RCC 7860 (cell line): ENCODE results near the gene EYA3.
"Not testable (repeated sequence)": the region's sequence is repeated elsewhere in the genome, so short reads cannot be mapped to it uniquely, and the experiment has no call there.

Experiments
- DNase-seq: peaks from one replicate; pipeline ENCODE4 v3.0.0-alpha.2; 2015; ENCODE audit warnings: low spot score
- FAIRE-seq: peaks from 2 replicates; lab custom pipeline; 2012; peaks lifted over from hg19 to GRCh38; lab: Jason Lieb, UNC

The EYA3 gene

DNA sequence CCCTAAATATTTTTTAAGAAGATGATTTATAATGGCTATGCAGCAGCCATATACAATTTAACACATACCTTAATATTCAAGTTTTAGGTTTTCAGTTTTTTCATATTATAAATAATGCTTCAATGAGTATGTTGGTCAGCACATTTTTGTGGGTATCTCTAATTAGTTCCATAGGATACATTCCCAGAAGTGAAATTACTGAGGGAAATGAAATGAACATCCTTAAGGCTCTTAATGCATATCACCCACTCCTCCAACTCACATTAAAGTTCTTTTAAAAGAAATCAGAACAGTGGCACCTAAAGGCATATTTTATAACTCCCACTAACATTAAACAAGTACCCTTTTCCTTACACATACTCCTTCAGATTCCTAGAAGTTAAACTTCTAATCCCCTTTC lies 56.1 kb downstream of the EYA3 start:
- DNase-seq (no peak), FAIRE-seq (no peak)

DNA sequence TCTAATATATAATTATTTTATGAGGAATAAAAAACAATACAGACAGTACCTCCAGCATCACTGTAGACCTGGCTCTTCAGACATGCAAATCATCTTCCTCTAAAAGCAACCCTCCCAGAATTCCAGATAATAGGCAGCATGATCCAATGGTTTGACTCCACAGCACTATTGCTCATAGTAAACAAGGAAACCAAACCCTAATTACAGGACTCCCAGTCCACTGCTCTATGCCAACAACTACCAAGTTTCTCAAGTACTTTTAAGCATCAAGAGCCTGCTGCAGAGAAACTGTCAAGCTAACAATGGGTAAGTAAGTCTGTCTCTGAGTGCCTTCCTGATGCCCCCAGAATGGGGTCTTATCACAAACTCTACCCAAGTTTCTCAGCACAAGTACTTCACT lies 57.2 kb downstream of the EYA3 start:
- FAIRE-seq (no peak), DNase-seq (no peak)

- FAIRE-seq, result no peak
- no peak for DNase-seq
Measured at GRCh38 chr1:28028873-28029654, 59.3 kb downstream of the EYA3 start.

- FAIRE-seq, result no peak
- no peak for DNase-seq
Measured at GRCh38 chr1:28027660-28028059, 60.8 kb downstream of the EYA3 start.

DNA sequence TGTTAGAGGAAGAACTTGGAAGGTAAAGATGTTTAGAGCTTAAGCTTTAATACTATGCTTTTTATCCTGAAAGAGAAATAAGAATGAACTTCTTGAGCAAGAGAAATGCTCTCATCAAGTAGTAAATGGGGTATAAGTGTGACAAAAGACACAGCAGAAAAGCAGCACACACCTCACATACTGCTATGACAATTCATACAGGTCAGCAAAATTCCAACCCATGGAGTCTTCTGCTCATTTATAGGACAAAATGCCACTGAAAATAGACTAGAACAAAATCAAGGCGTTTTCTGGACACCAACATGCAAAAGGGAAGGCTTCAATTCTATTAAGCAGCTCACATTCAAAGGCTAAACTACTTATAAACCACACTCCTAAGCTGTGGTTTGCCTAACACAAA lies 61.2 kb downstream of the EYA3 start:
- DNase-seq, result no peak
- FAIRE-seq, result no peak

DNA sequence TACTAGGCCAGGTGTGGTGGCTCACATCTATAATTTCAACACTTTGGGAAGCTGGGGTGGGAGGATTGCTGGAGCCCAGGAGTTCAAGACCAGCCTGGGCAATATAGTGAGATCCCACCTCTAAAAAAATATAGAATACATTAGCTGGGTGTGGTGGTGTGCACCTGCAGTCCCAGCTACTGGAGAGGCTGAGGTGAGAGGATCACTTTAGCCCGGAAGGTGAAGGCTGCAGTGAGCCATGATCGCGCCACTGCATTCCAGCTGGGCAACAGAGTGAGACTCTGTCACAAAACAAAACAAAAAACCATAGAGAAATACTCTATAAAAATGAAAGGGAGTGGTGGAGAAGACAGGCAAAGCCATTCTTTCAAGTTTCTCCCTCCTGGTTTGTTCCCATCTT lies 62.1 kb downstream of the EYA3 start:
- DNase-seq, result no peak
- FAIRE-seq, result no peak

- FAIRE-seq (no peak), DNase-seq (no peak)
Measured at GRCh38 chr1:28021064-28021463, 67.3 kb downstream of the EYA3 start.

DNA sequence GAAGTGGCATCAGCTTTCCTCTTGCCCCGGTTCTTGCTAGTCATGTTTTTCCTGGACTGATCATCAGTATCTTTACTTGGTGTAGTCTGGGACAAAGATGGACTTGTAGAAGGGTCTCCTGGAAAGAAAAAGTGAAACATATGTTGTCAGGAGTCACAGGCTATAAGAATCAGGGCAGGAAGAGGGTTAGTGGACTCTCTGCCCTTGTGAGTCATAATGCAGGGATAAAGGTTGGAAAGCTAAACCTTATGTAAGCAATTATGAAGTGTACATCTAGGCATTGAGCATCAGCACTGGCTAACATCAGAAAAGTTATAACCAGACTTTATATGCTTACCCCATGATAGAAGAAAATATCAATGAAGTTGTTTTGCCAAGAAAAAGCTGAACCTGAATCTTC lies 77.4 kb downstream of the EYA3 start:
- FAIRE-seq (no peak), DNase-seq (no peak)

DNA sequence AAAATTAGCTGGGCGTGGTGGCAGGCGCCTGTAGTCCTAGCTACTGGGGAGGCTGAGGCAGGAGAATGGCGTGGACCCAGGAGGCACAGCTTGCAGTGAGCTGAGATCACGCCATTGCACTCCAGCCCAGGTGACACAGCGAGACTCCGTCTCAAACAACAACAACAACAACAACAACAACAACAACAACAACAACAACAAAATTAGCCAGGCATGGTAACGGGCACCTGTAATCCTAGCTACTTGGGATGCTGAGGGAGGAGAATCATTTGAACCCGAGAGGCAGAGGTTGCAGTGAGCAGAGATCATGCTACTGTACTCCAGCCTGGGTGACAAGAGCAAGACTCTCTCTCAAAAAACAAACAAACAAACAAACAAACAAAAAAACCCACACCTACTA lies 85.3 kb downstream of the EYA3 start:
- not testable (repeated sequence) for DNase-seq, FAIRE-seq

GRCh38 chr1:28002600-28002999 lies 85.8 kb downstream of the EYA3 start:
- FAIRE-seq, result no peak
- no peak for DNase-seq

GRCh38 chr1:27999055-27999454 lies 89.4 kb downstream of the EYA3 start:
- no peak for FAIRE-seq
- DNase-seq, result no peak

DNA sequence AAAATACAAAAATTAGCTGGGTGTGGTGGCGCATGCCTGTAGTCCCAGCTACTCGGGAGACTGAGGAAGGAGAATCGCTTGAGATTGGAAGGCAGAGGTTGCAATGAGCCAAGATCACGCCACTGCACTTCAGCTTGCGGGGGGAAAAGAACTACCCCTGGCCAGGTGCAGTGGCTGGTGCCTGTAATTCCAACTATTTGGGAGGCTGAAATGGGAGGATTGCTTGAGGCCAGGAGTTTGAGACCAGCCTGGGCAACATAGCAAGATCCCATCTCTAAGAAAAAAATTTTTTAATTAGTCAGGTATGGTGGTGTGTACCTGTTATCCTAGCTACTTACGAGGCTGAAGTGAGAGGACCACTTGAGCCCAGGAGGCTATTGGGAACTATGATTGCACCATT lies 93.9 kb downstream of the EYA3 start:
- not testable (repeated sequence) for DNase-seq, FAIRE-seq

GRCh38 chr1:27994060-27994459 lies 94.3 kb downstream of the EYA3 start:
- DNase-seq (no peak), FAIRE-seq (no peak)

DNA sequence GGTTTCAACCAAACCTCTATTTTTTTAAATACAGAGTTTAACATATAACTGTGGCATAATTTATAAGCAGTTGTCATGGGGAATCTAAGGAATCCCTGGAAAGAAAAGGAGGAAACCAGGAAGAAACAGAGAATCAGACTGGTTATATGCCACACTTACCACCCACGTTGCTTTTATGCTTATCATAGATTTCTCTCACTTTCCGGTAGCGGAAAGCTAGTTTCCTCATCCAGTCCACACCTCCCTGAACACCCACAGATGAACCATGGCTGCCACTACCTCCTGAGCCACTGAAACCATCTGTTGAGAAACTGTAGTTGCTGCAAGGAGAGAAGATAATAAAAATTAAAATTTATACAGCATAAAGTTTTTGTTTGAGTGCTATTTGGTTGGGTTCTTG lies 95.2 kb downstream of the EYA3 start:
- DNase-seq, result no peak
- no peak for FAIRE-seq

GRCh38 chr1:27992276-27992675 lies 96.1 kb downstream of the EYA3 start:
- DNase-seq (no peak), FAIRE-seq (no peak)

DNA sequence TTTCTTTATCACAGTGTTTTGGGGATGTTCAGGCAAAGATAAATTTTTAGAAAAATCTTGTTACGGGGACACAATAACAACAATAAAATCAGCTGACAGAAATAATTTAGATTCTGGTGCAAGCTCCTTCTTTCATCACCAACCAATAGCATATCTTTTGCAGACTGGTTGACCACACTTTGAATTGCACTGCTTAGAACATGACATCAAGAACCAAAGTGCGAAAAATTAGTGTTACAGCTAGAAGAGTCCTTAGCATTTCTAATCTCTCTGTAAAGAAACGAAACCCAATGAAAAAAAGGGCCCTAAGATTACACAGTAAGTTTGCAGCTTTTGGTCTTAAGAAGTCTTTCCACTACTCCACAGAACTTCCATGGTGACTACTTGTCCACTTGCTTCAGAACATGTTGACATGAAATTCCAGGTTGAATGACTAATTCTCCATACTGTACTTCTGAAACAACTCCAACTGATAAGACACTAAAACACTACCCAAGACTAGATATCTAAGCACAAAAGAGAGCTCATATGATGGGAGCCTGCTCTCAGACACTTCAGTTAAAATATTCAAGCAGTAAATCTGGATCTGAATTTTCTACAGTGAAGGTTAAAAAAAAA lies 97.4 kb downstream of the EYA3 start:
- FAIRE-seq (no peak), DNase-seq (no peak)

DNA sequence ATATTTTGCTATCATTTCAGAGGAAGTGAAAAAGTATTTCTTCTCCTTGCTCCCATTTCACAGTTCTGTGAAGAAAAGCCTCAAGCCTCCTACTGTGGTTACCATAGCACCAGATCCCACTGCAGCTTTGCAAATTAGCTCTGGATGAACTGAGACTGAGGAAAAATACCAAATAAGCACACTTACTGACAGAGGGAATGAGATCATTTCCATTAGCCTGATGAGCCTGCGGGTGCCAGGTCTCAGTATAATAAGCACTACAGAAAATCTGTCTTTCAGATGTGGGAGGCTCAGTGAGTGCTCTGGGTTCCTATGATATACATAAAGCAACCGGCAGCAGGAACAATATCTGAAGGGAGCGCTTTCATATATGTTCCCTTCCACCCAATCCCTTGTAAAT lies 107.3 kb downstream of the EYA3 start:
- FAIRE-seq (no peak), DNase-seq (no peak)

GRCh38 chr1:27980216-27980845 lies 108.1 kb downstream of the EYA3 start:
- FAIRE-seq (no peak), DNase-seq (no peak)

GRCh38 chr1:27979859-27980201 lies 108.6 kb downstream of the EYA3 start:
- no peak for DNase-seq
- FAIRE-seq, result no peak

DNA sequence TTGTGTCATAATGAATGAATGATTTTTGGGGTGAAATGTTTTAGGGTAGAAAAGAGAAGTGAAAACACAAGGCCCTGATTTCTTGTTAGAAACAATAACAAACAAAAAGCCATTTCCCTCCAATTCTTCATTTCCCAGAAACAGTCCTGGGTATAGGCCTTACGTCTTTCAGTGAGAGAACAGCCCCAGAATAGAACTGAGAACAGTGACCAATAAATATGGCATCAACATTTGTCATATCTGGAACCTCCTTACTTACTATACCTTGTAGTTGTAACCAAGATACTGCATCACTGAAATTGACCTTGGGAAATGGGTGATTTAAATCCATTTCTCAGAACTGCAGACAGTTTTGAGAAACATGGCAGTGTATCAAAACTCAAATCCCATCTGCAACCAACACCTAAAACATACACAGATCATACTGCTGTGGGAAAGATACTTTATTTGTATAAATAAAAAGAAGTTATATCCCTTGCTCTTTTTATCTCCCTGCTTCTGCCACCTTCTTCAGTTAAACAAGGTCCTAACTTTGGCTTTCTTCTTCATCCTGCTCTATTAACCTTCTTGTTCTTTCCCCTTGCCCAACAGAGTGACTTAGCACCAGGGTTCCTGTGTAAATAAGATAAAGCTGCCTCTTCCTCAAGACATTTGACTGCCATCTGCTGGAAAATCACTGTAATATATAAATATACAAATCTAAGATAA lies 109.1 kb downstream of the EYA3 start:
- DNase-seq (peak; percentile 58), FAIRE-seq (peak; percentile 61)

- FAIRE-seq, result no peak
Measured at GRCh38 chr1:27974417-27974781, 114.0 kb downstream of the EYA3 start.

More at GRCh38 chr1:27974417-27974781, 114.0 kb downstream of the EYA3 start:
- no peak for DNase-seq
